ENCODE data around the gene VRTN. TPM values are rescaled to one million over a fixed set of nuclear protein-coding genes. Genes with fewer than 3 reads are reported as not detected.
"Not testable (repeated sequence)": the region's sequence is repeated elsewhere in the genome, so short reads cannot be mapped to it uniquely, and the experiment has no call there.

Gene VRTN
- total and polyA plus RNA-seq, 2 donors: 0.02 to 0.05 TPM

- Histone ChIP-seq H3K4me3 (ENCODE audit: low read length in 2 of 2) (no peak overlapping the region), H3K27me3 (ENCODE audit: control insufficient read depth in 2 of 2, insufficient read depth in 1 of 2, low read length in 1 of 2) (peaks cover 2 to 18% of the 10 kb centered on the region in 2 donors), H3K9me3 (ENCODE audit: control insufficient read depth in 2 of 2, insufficient read depth in 1 of 2, low read length in 1 of 2) (peaks cover 0 to 1% of the 10 kb centered on the region in 2 donors), H3K4me1 (ENCODE audit: control insufficient read depth in 2 of 2, insufficient read depth in 2 of 2, low read length in 2 of 2) (no peaks in the 10 kb centered on the region), H3K27ac (ENCODE audit: low read depth in 1 of 2, low read length in 1 of 2) (no peak overlapping the region), H3K36me3 (ENCODE audit: control insufficient read depth in 2 of 2, insufficient read depth in 2 of 2, low read length in 1 of 2) (no peaks in the 10 kb centered on the region)
- WGBS: 31% methylated on average over 12 of the region's 12 CpGs
- peak; percentile 16 to 62 (median 36) for DNase-seq (ENCODE audit: low read depth in 6 of 9, low spot score in 9 of 9)
Measured at GRCh38 chr14:74362361-74362915, 14.2 kb downstream of the VRTN start.

- no peaks in the 10 kb centered on the region for H3K36me3 ChIP-seq (ENCODE audit: control insufficient read depth in 2 of 2, insufficient read depth in 2 of 2, low read length in 1 of 2)
- no peaks in the 10 kb centered on the region for H3K4me1 ChIP-seq (ENCODE audit: control insufficient read depth in 2 of 2, insufficient read depth in 2 of 2, low read length in 2 of 2)
- no peak overlapping the region for H3K4me3 ChIP-seq (ENCODE audit: low read length in 2 of 2)
- H3K27ac ChIP-seq (ENCODE audit: low read depth in 1 of 2, low read length in 1 of 2): no peak overlapping the region
- H3K27me3 ChIP-seq (ENCODE audit: control insufficient read depth in 2 of 2, insufficient read depth in 1 of 2, low read length in 1 of 2): peaks cover 2 to 18% of the 10 kb centered on the region in 2 donors
- H3K9me3 ChIP-seq (ENCODE audit: control insufficient read depth in 2 of 2, insufficient read depth in 1 of 2, low read length in 1 of 2): peaks cover 0 to 1% of the 10 kb centered on the region in 2 donors
- 91% methylated on average over 7 of the region's 7 CpGs for WGBS
- no peak for DNase-seq (ENCODE audit: low read depth in 6 of 9, low spot score in 9 of 9)
Measured at GRCh38 chr14:74364271-74364880, 16.1 kb downstream of the VRTN start.

GRCh38 chr14:74368026-74368425, 19.8 kb downstream of the VRTN start:
- Histone ChIP-seq H3K4me1 (ENCODE audit: control insufficient read depth in 2 of 2, insufficient read depth in 2 of 2, low read length in 2 of 2) (no peaks in the 10 kb centered on the region), H3K9me3 (ENCODE audit: control insufficient read depth in 2 of 2, insufficient read depth in 1 of 2, low read length in 1 of 2) (no peaks in the 10 kb centered on the region), H3K27me3 (ENCODE audit: control insufficient read depth in 2 of 2, insufficient read depth in 1 of 2, low read length in 1 of 2) (peaks cover 0 to 12% of the 10 kb centered on the region in 2 donors), H3K27ac (ENCODE audit: low read depth in 1 of 2, low read length in 1 of 2) (no peak overlapping the region), H3K36me3 (ENCODE audit: control insufficient read depth in 2 of 2, insufficient read depth in 2 of 2, low read length in 1 of 2) (no peaks in the 10 kb centered on the region), H3K4me3 (ENCODE audit: low read length in 2 of 2) (no peak overlapping the region)
- WGBS: 95% methylated on average over 6 of the region's 6 CpGs
- no peak for DNase-seq (ENCODE audit: low read depth in 6 of 9, low spot score in 9 of 9)

- Histone ChIP-seq H3K4me3 (ENCODE audit: low read length in 2 of 2) (no peak overlapping the region), H3K27me3 (ENCODE audit: control insufficient read depth in 2 of 2, insufficient read depth in 1 of 2, low read length in 1 of 2) (peaks cover 0 to 12% of the 10 kb centered on the region in 2 donors), H3K4me1 (ENCODE audit: control insufficient read depth in 2 of 2, insufficient read depth in 2 of 2, low read length in 2 of 2) (no peaks in the 10 kb centered on the region), H3K9me3 (ENCODE audit: control insufficient read depth in 2 of 2, insufficient read depth in 1 of 2, low read length in 1 of 2) (no peaks in the 10 kb centered on the region), H3K36me3 (ENCODE audit: control insufficient read depth in 2 of 2, insufficient read depth in 2 of 2, low read length in 1 of 2) (no peaks in the 10 kb centered on the region), H3K27ac (ENCODE audit: low read depth in 1 of 2, low read length in 1 of 2) (no peak overlapping the region)
- 97% methylated on average over 8 of the region's 8 CpGs for WGBS
- no peak for DNase-seq (ENCODE audit: low read depth in 6 of 9, low spot score in 9 of 9)
Measured at GRCh38 chr14:74368441-74368840, 20.2 kb downstream of the VRTN start.

- H3K27ac ChIP-seq (ENCODE audit: low read depth in 1 of 2, low read length in 1 of 2): no peak overlapping the region
- DNase-seq (ENCODE audit: low read depth in 6 of 9, low spot score in 9 of 9): no peak
- no peaks in the 10 kb centered on the region for H3K9me3 ChIP-seq (ENCODE audit: control insufficient read depth in 2 of 2, insufficient read depth in 1 of 2, low read length in 1 of 2)
- WGBS: 97% methylated on average over 38 of the region's 38 CpGs
- H3K27me3 ChIP-seq (ENCODE audit: control insufficient read depth in 2 of 2, insufficient read depth in 1 of 2, low read length in 1 of 2): no peaks in the 10 kb centered on the region
- H3K4me1 ChIP-seq (ENCODE audit: control insufficient read depth in 2 of 2, insufficient read depth in 2 of 2, low read length in 2 of 2): no peaks in the 10 kb centered on the region
- no peak overlapping the region for H3K4me3 ChIP-seq (ENCODE audit: low read length in 2 of 2)
- H3K36me3 ChIP-seq (ENCODE audit: control insufficient read depth in 2 of 2, insufficient read depth in 2 of 2, low read length in 1 of 2): no peaks in the 10 kb centered on the region
Measured at GRCh38 chr14:74377976-74378690, 29.9 kb downstream of the VRTN start.

GRCh38 chr14:74380172-74380571, 31.9 kb downstream of the VRTN start:
- Histone ChIP-seq H3K4me1 (ENCODE audit: control insufficient read depth in 2 of 2, insufficient read depth in 2 of 2, low read length in 2 of 2) (no peaks in the 10 kb centered on the region), H3K27me3 (ENCODE audit: control insufficient read depth in 2 of 2, insufficient read depth in 1 of 2, low read length in 1 of 2) (no peaks in the 10 kb centered on the region), H3K9me3 (ENCODE audit: control insufficient read depth in 2 of 2, insufficient read depth in 1 of 2, low read length in 1 of 2) (no peaks in the 10 kb centered on the region), H3K36me3 (ENCODE audit: control insufficient read depth in 2 of 2, insufficient read depth in 2 of 2, low read length in 1 of 2) (no peaks in the 10 kb centered on the region), H3K27ac (ENCODE audit: low read depth in 1 of 2, low read length in 1 of 2) (no peak overlapping the region), H3K4me3 (ENCODE audit: low read length in 2 of 2) (no peak overlapping the region)
- 96% methylated on average over 9 of the region's 9 CpGs for WGBS
- no peak for DNase-seq (ENCODE audit: low read depth in 6 of 9, low spot score in 9 of 9)

- H3K36me3 ChIP-seq (ENCODE audit: control insufficient read depth in 2 of 2, insufficient read depth in 2 of 2, low read length in 1 of 2): no peaks in the 10 kb centered on the region
- DNase-seq (ENCODE audit: low read depth in 6 of 9, low spot score in 9 of 9): no peak
- no peaks in the 10 kb centered on the region for H3K9me3 ChIP-seq (ENCODE audit: control insufficient read depth in 2 of 2, insufficient read depth in 1 of 2, low read length in 1 of 2)
- no peaks in the 10 kb centered on the region for H3K4me1 ChIP-seq (ENCODE audit: control insufficient read depth in 2 of 2, insufficient read depth in 2 of 2, low read length in 2 of 2)
- WGBS: 96% methylated on average over 13 of the region's 13 CpGs
- H3K27me3 ChIP-seq (ENCODE audit: control insufficient read depth in 2 of 2, insufficient read depth in 1 of 2, low read length in 1 of 2): no peaks in the 10 kb centered on the region
- H3K4me3 ChIP-seq (ENCODE audit: low read length in 2 of 2): no peak overlapping the region
- no peak overlapping the region for H3K27ac ChIP-seq (ENCODE audit: low read depth in 1 of 2, low read length in 1 of 2)
Measured at GRCh38 chr14:74380845-74381244, 32.6 kb downstream of the VRTN start.

- WGBS: 93% methylated on average over 10 of the region's 10 CpGs
- not testable (repeated sequence) for H3K36me3 ChIP-seq (ENCODE audit: control insufficient read depth in 2 of 2, insufficient read depth in 2 of 2, low read length in 1 of 2); DNase-seq (ENCODE audit: low read depth in 6 of 9, low spot score in 9 of 9); H3K27me3 ChIP-seq (ENCODE audit: control insufficient read depth in 2 of 2, insufficient read depth in 1 of 2, low read length in 1 of 2); H3K4me3 ChIP-seq (ENCODE audit: low read length in 2 of 2); H3K27ac ChIP-seq (ENCODE audit: low read depth in 1 of 2, low read length in 1 of 2); H3K4me1 ChIP-seq (ENCODE audit: control insufficient read depth in 2 of 2, insufficient read depth in 2 of 2, low read length in 2 of 2); H3K9me3 ChIP-seq (ENCODE audit: control insufficient read depth in 2 of 2, insufficient read depth in 1 of 2, low read length in 1 of 2)
Measured at GRCh38 chr14:74381571-74381970, 33.3 kb downstream of the VRTN start.

- Histone ChIP-seq H3K27me3 (ENCODE audit: control insufficient read depth in 2 of 2, insufficient read depth in 1 of 2, low read length in 1 of 2) (no peaks in the 10 kb centered on the region), H3K4me1 (ENCODE audit: control insufficient read depth in 2 of 2, insufficient read depth in 2 of 2, low read length in 2 of 2) (no peaks in the 10 kb centered on the region), H3K36me3 (ENCODE audit: control insufficient read depth in 2 of 2, insufficient read depth in 2 of 2, low read length in 1 of 2) (no peaks in the 10 kb centered on the region), H3K4me3 (ENCODE audit: low read length in 2 of 2) (no peak overlapping the region), H3K27ac (ENCODE audit: low read depth in 1 of 2, low read length in 1 of 2) (no peak overlapping the region), H3K9me3 (ENCODE audit: control insufficient read depth in 2 of 2, insufficient read depth in 1 of 2, low read length in 1 of 2) (no peaks in the 10 kb centered on the region)
- no peak for DNase-seq (ENCODE audit: low read depth in 6 of 9, low spot score in 9 of 9)
- WGBS: 96% methylated on average over 4 of the region's 4 CpGs
Measured at GRCh38 chr14:74382231-74382630, 34.0 kb downstream of the VRTN start.

Measured in thymus (tissue), 11 donors.